A204.1 (cell line): Measurements from ENCODE around the gene CEBPA.

Experiments
- FAIRE-seq: peaks from 2 replicates; lab custom pipeline; 2012; peaks lifted over from hg19 to GRCh38; lab: Jason Lieb, UNC

Gene CEBPA

GRCh38 chr19:33287438-33287837 is 14.9 kb downstream of the CEBPA start:
- no peak for FAIRE-seq

DNA sequence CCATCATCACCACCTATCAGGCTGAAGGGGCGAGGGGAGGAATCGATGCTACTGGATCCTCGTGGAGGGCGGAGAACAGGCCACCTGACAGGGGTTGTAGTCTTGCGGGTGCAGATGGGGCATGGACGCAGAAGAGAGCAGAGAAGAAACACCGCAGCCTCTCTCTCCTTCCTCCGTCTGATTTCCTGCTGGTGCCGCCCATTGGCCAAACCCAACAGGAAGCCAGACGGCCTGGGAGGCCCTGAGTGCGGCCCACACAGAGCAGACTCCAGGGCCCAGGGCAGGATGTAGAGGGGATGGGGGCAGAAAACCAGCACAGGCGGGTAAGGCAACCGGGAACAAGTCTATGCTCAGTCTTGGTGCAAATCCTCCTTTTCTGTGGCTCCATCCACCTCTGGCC is 15.4 kb downstream of the CEBPA start:
- FAIRE-seq = no peak

- FAIRE-seq = no peak
These were observed 16.9 kb downstream of the CEBPA start for GRCh38 chr19:33285441-33285927.

DNA sequence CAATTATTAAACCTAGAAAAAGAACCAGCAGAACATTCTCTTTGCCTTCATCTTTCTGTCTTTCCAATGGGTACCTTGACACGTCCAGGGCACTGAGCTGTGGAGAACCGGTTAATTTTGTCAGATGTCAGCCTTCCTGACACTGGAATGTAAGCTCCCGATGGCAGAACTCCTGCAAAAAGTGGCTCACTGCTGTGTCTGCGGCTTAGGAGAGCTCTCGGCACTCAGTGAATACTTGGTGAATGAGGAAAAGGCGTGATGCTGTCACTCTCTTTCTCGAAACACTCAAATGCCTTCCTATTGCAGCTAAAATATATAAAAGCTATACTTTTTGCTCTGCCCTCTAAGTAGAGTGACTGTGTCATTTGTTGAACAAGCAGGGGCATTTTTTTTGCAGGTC is 17.6 kb downstream of the CEBPA start:
- no peak for FAIRE-seq

- FAIRE-seq = no peak
These were observed 18.1 kb downstream of the CEBPA start for GRCh38 chr19:33284146-33284643.

DNA sequence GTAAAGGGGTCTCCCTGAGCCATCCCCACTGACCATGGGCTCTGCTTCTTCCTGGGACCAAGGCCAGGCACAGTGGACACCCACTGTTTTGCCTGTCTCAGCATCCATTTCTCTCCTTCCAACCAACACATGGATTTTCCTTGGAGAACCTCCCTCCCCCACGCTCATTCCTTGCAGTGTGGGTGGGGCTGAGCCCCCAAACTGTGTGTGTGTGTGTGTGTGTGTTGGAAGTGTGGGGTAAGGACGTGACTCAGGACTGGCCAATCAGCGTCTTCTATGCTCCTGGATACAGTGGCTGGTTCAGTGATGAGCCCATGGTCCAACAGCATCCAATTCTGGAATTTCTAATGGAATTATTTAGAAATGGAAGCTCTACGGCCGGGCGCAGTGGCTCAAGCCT is 18.7 kb downstream of the CEBPA start:
- no peak for FAIRE-seq

- FAIRE-seq = no peak
These were observed 20.2 kb downstream of the CEBPA start for GRCh38 chr19:33282036-33282671.

DNA sequence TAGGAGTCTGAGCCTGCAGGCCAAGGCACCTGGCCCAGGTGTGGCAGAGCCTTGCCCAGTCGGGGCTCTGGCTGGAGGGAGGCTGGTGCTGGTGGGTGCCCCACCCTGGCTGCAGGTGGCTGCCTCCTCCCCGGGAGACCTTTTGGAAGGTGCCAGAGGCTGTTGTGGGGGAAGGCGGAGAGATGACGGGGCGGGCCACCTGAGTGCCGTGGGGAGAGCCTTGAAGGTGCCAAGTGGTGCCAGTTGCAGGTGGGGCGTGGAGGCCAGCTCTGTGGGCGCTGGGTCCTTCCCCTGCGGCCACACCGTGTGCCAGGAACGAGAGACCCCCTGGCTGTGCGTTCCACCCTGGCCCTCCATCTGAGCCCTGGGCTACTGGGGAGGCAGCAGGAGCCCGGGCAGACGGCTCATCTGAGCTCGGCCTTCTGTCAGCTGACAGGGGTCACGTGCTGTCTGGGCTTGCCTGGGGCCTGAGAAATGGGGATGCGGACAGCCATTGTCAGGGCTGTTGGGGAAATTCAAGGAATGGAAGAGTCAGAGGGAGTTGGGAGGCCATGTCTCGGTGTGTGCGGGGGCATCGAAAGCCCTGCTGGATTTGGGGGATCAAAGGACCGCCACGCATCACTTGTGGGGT is 20.9 kb downstream of the CEBPA start:
- FAIRE-seq = no peak

DNA sequence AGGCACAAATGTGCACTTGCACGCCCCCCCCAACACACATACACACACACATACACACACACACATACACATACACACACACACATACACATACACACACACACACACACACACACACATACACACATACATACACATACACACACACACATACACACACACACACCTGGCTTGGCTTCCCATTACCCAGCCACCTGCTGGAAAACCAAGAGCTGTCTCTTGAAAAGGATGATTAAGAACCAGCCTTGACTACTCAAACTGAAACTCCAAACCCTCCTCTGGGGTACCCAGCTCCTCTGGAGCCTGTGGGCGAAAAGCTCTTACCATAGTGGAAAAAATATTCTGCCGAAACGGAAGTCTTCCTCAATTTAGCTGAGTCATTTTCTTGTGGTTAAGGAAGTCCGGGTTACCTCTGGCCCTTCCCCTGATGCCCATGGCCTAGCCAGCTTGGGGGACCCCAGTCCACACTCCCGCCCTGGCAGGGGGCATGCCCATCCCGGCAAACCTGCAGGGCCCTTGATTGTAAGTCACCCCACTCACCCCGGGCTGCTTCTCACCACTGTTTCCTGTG is 21.9 kb downstream of the CEBPA start:
- no peak for FAIRE-seq

DNA sequence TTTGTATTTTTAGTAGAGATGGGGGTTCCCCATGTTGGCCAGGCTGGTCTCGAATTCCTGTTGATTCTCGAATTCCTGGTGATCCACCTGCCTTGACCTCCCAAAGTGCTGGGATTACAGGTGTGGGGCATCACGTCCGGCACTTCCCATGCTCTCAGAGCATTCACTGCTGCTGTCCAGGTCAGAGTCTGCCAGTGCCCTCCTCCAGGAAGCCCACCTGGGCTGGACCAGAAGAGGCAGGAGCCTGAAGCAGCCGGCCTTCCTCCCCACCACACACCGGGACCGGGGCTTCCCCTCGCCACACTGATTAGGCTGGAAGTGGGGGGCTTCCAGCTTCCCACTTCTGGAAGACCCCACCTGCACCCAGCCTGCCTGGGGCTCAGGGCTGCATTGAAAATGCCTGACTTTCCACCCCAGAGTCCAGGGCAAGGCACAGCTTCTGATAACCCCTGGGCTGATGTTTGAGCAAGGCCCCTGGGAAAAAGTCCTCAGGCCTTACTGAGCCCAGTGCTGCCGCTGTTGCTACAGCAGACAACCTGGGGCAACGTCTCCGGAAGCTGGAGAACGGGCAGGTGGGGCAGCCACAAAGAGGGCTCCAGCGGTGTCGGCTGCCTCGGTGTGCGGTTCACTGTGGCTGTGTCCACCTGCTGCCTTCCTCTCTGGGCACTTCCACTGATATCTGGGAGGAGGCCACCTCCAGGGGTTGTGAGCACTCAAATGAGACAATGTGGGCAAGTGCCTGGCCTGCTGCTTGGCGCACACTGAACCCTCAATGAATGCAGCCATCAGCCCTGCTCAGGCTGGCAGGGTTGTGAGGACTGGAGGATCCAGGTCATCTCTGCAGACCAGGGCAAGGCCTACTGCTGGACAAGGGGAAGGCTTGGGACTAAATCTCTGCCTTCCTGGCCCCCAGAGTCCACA is 22.6 kb downstream of the CEBPA start:
- FAIRE-seq = no peak

GRCh38 chr19:33278403-33279269 is 23.7 kb downstream of the CEBPA start:
- FAIRE-seq = no peak

- no peak for FAIRE-seq
These were observed 24.3 kb downstream of the CEBPA start for GRCh38 chr19:33278023-33278402.

- FAIRE-seq = no peak
These were observed 24.9 kb downstream of the CEBPA start for GRCh38 chr19:33277434-33277833.

DNA sequence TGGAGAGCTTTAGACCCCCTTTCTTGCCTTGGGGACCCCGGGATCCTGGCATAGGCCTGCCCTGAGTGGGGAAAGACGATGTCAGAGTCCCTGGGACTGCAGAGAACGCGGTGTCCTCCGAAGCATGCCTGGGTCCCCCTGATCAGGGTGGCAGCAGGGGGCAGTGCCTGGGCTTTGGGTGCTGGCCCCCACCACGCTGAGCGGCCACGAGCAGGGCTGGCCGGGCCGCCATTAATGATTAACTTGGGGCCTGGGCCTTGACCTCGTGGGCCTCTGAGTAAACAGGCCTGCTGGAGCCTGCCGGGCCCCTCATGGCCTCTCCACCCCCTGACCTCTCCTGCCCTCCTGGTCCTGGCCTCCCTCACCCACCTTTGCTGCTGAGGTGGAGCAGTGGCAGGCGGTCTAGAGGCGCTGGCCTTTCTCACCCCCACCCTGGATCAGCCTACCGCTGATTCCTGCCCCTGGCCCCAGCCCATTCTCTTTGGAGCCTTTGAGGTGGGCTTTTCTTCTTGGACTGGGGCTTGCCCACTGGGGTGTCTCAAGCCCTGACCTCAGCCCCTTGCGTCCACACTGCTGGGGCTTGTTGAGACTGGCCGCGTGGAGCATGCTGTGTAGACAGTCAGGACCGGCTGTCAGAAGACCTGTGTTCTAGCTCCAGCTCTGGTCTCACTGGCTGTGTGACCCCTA is 26.3 kb downstream of the CEBPA start:
- FAIRE-seq = no peak

DNA sequence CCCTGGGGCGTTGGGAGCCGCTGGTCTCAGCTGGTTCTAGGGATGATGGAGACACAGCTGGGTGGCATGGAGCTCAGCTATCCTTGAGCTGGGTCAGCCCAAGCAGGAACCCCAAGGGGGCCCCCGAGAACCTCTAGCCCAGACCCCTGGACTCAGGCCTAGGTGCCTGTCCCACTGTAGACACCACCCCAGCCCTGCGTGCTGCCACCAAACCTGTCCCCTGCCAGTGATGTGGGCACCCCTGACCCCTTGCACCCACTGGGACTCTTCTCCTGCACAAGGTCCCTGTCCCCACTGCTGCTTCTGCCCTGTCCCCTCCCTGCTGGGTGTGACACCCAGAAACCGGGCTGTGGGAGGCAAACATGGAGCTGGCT is 26.8 kb downstream of the CEBPA start:
- FAIRE-seq = no peak

- FAIRE-seq = no peak
These were observed 27.4 kb downstream of the CEBPA start for GRCh38 chr19:33274663-33275558.

DNA sequence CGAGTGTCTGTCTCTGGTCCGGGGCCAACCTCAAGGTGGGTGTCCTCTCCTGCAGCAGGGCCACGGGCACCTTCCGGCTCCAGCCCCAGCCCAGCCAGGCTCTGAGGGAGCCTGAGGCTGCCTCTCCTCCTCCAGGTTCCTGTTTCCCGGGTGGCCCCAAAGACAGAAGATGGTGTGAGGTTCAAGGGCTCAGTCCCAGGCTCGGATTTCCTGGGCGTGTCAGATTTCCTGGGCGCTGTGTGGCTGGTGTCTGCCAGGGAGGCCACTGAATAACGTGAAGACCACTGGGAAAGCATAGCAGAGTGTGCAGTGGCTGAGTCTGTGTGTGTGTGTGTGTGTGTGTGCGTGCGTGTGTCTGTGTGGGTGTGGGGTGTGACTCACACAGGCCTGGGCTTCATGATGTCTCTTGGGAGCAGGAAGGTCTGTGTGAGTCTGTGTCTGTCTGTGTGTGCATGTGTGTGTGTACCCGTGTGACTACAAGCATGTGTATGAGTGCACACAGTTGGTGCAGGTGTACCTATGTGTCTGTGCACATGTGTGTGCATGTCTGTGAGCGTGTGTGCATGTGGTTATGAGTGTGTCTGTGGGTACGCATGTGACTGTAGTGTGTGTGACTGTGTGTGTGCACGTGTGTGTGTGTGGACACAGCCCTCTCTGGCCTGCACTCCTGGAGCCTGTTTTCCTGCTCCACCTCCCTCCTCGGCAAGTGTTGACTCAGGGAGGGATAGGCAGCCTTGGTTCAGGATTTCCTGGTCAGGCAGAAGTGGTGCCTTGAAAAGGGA is 28.3 kb downstream of the CEBPA start:
- FAIRE-seq = no peak

- no peak for FAIRE-seq
These were observed 29.1 kb downstream of the CEBPA start for GRCh38 chr19:33273065-33273736.
